ENCODE results near the gene KCTD8. TPM values are rescaled to one million over a fixed set of nuclear protein-coding genes. Genes with fewer than 3 reads are reported as not detected.

The KCTD8 gene
- total and polyA plus RNA-seq, 3 donors from 2014 or later: 1.5 to 13.6 (median 4.0) TPM

DNA sequence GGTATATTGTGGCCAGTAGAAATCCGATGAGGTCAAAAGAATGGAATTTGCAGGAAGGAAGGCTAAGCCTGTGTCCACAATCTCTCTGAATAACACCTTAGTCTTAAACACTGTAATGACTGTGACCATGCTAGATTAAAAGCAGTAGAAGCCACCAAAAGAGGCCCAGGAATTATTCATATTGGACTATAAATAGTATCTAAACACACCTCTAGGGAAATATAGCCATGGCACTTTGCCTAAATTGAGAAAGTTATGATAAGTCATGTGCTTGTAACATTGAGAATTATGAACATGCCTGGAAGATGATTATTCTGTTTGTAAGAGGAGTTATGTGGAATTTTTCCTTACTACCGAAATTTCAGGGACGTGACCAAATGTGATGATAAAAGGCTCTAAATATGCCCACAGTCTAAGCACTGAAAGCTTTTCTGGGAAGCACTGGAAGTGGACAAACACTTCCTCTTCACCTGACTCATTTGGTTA, 298.5 kb downstream of the KCTD8 start:
- intact Hi-C loops (cut with DNase I; ENCODE audit: low total_unique reads): no loop called here
- no peaks in the 10 kb centered on the region for H3K36me3 ChIP-seq (ENCODE audit: low read depth, missing control alignments)
- no peak overlapping the region for H3K27ac ChIP-seq
- no peaks in the 10 kb centered on the region for H3K27me3 ChIP-seq
- no peaks in the 10 kb centered on the region for H3K4me1 ChIP-seq
- 57 to 71% methylated on average over 3 of the region's 3 CpGs for WGBS, 2 donors
- H3K4me3 ChIP-seq: no peak overlapping the region
- DNase-seq: no peak
- TF ChIP-seq POLR2A (IDR thresholded peaks at IDR 0.05): no peak
- TF ChIP-seq, protein P1, sequence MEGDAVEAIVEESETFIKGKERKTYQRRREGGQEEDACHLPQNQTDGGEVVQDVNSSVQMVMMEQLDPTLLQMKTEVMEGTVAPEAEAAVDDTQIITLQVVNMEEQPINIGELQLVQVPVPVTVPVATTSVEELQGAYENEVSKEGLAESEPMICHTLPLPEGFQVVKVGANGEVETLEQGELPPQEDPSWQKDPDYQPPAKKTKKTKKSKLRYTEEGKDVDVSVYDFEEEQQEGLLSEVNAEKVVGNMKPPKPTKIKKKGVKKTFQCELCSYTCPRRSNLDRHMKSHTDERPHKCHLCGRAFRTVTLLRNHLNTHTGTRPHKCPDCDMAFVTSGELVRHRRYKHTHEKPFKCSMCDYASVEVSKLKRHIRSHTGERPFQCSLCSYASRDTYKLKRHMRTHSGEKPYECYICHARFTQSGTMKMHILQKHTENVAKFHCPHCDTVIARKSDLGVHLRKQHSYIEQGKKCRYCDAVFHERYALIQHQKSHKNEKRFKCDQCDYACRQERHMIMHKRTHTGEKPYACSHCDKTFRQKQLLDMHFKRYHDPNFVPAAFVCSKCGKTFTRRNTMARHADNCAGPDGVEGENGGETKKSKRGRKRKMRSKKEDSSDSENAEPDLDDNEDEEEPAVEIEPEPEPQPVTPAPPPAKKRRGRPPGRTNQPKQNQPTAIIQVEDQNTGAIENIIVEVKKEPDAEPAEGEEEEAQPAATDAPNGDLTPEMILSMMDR (IDR thresholded peaks at IDR 0.05): no peak
- H3K9me3 ChIP-seq: no peaks in the 10 kb centered on the region

DNA sequence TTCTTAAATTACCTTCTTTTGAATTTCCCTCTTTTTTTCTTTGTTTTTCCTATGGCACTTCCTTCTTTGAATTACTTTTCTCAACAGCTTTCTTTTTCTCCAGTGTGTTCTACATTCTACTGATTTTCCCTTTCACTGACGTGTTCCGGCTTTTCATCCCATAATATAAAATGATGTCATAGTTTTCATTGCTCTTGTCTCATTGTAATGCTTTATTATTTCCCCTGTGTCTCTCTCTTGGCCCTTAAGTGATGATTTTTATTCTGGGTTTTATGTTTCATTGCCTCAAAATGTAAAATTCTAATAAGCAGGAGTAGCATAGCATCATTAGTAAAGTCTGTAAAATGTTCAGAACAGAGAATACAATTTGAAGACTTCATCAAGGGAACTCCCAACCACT, 299.3 kb downstream of the KCTD8 start:
- no peaks in the 10 kb centered on the region for H3K27me3 ChIP-seq
- intact Hi-C loops (cut with DNase I; ENCODE audit: low total_unique reads): no loop called here
- H3K9me3 ChIP-seq: no peaks in the 10 kb centered on the region
- no peaks in the 10 kb centered on the region for H3K36me3 ChIP-seq (ENCODE audit: low read depth, missing control alignments)
- 79 to 91% methylated on average over 2 of the region's 2 CpGs for WGBS, 2 donors
- DNase-seq: no peak
- H3K27ac ChIP-seq: no peak overlapping the region
- no peak for TF ChIP-seq POLR2A (IDR thresholded peaks at IDR 0.05)
- TF ChIP-seq, protein P1 (IDR thresholded peaks at IDR 0.05): no peak
- no peak overlapping the region for H3K4me3 ChIP-seq
- no peaks in the 10 kb centered on the region for H3K4me1 ChIP-seq

DNA sequence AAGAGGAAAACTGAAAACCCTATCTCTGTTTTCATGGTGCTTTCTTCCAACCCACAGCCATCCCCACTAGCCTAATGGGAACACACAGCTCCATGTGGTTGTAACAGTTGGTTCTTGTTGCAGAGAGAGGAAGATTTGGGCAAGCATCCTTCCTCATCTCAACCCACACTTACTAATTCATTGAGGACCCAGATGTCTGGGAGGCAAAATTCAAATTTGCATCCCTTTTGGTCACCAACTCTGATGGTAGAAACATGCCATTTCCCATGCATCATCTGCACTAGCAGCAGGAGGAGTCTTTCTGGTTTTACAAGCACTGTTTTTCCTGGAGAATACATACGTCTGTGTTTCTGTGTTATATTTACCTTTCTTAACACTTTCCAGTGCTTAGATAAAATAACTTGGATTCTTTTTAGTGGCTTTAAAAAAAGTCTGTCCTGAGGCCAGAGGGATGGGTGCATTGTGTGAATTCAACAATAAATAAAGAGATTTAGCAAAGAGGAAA, 301.0 kb downstream of the KCTD8 start:
- no peak for DNase-seq
- Histone ChIP-seq H3K4me1 (no peaks in the 10 kb centered on the region), H3K9me3 (no peaks in the 10 kb centered on the region), H3K36me3 (ENCODE audit: low read depth, missing control alignments) (no peaks in the 10 kb centered on the region), H3K4me3 (no peak overlapping the region), H3K27ac (no peak overlapping the region), H3K27me3 (no peaks in the 10 kb centered on the region)
- intact Hi-C loops (cut with DNase I; ENCODE audit: low total_unique reads): no loop called here
- TF ChIP-seq POLR2A (IDR thresholded peaks at IDR 0.05): no peak
- TF ChIP-seq, protein P1 (IDR thresholded peaks at IDR 0.05): no peak
- 50 to 53% methylated on average over 1 of the region's 1 CpG for WGBS, 2 donors

DNA sequence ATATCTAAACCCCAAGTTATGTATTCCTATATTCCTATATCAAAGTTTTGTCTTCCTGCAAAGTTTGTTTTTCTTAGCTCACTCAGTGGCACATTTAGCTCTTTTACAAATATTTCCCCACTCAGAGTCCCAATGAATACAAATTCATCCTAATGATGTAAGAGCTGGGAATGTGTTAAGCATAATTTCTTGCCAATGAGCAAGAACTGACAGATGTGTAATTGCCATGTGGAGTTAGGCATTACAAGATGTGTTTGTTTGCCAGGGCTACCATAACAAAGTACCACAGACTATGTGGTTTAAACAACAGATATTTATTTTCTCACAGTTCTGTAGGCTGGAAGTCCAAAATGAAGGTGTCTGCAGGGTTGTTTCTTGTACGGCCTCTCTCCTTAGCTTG, 302.1 kb downstream of the KCTD8 start:
- Histone ChIP-seq H3K27me3 (no peaks in the 10 kb centered on the region), H3K4me3 (no peak overlapping the region), H3K36me3 (ENCODE audit: low read depth, missing control alignments) (no peaks in the 10 kb centered on the region), H3K4me1 (no peaks in the 10 kb centered on the region), H3K9me3 (no peaks in the 10 kb centered on the region), H3K27ac (no peak overlapping the region)
- no peak for DNase-seq
- intact Hi-C loops (cut with DNase I; ENCODE audit: low total_unique reads): no loop called here
- TF ChIP-seq, protein P1 (IDR thresholded peaks at IDR 0.05): no peak
- no peak for TF ChIP-seq POLR2A (IDR thresholded peaks at IDR 0.05)
- 97 to 100% methylated on average over 1 of the region's 1 CpG for WGBS, 2 donors

DNA sequence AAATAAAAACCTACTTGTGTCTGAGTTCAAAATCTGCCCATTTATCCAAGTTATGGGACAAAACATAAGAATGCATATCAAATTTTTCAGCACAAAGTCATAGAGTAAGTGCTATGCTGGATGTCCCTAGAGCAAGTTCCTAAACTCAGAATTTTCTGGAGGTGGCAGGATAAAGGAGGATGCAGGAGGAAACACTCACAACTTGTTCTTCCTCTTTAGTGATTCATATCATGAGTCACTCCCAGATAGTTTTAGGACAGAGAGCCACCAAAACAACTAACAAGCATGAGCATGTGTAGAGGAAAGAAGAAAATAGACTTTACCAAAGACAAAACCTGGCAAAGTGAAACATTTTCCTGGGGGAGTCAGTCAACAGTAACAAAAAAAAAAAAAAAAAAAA, 302.7 kb downstream of the KCTD8 start:
- no peaks in the 10 kb centered on the region for H3K9me3 ChIP-seq
- no peak for DNase-seq
- H3K27ac ChIP-seq: no peak overlapping the region
- TF ChIP-seq POLR2A (IDR thresholded peaks at IDR 0.05): no peak
- TF ChIP-seq, protein P1 (IDR thresholded peaks at IDR 0.05): no peak
- H3K36me3 ChIP-seq (ENCODE audit: low read depth, missing control alignments): no peaks in the 10 kb centered on the region
- no peaks in the 10 kb centered on the region for H3K27me3 ChIP-seq
- H3K4me1 ChIP-seq: no peaks in the 10 kb centered on the region
- intact Hi-C loops (cut with DNase I; ENCODE audit: low total_unique reads): no loop called here
- H3K4me3 ChIP-seq: no peak overlapping the region
